IMR-90 (cell line): ENCODE measurements around the gene PLXNA4. TPM values are rescaled to one million over a fixed set of nuclear protein-coding genes. Genes with fewer than 3 reads are reported as not detected.

Experiments
- ATAC-seq: fragments of 200-7000 bp; cut with Tn5 transposase; 2 replicates; pipeline ENCODE4 v1.9.1; 2020; ENCODE audit warnings: low read depth, mild to moderate bottlenecking, moderate library complexity
- BruUV-seq: library from RNA; stranded (reverse); fragments of 400-500 nt; replicated peaks from 2 replicates; lab custom pipeline; 2021; lab: Mats Ljungman, UMichigan
- CTCF ChIA-PET: fragments of 300-600 bp; formaldehyde crosslinking; extraction: SDS; loops from one replicate; lab custom pipeline; 2021; ENCODE audit warnings: antibody characterized with exemption; lab: Yijun Ruan, JAX
- POLR2A ChIA-PET: fragments of 300-600 bp; sonication (Branson Sonifier 250); formaldehyde crosslinking; loops from one replicate; lab custom pipeline; 2022; ENCODE audit warnings: antibody characterized with exemption; ENCODE audit not compliant: unreplicated experiment; lab: Charles Lee
- DNase-seq: peaks from one replicate; pipeline ENCODE4 v3.0.0; 2013
- H2AFZ ChIP-seq: replicated peaks from 2 replicates; pipeline ENCODE3; 2013; ENCODE audit warnings: low read length, mild to moderate bottlenecking; ENCODE audit not compliant: poor library complexity
- H2AK5ac ChIP-seq: 2 replicates; pipeline ENCODE4 v1.6.1; 2013; ENCODE audit warnings: low read depth, low read length, inconsistent platforms
- H2AK9ac ChIP-seq: replicated peaks from 2 replicates; pipeline ENCODE3; 2013; ENCODE audit warnings: mild to moderate bottlenecking, low read depth, low read length, moderate library complexity; ENCODE audit not compliant: poor library complexity
- H2BK120ac ChIP-seq: 2 replicates; pipeline ENCODE4 v1.6.1; 2013; ENCODE audit warnings: low read depth, low read length, inconsistent platforms
- H2BK15ac ChIP-seq: 3 replicates; pipeline ENCODE4 v1.6.1; 2013; ENCODE audit warnings: low read depth, low read length, inconsistent platforms
- H2BK20ac ChIP-seq: 2 replicates; pipeline ENCODE4 v1.6.1; 2013; ENCODE audit warnings: low read depth, mild to moderate bottlenecking, inconsistent platforms, low read length, moderate library complexity
- H2BK5ac ChIP-seq: 2 replicates; pipeline ENCODE4 v1.6.1; 2013; ENCODE audit warnings: mild to moderate bottlenecking, low read depth, low read length, inconsistent platforms; ENCODE audit not compliant: poor library complexity, severe bottlenecking
- H3K14ac ChIP-seq: replicated peaks from 2 replicates; pipeline ENCODE4 v1.6.1; 2013; ENCODE audit warnings: low read depth, low read length, inconsistent platforms
- H3K18ac ChIP-seq: 2 replicates; pipeline ENCODE4 v1.6.1; 2013; ENCODE audit warnings: low read depth, low read length, control low read depth
- H3K23ac ChIP-seq: 2 replicates; pipeline ENCODE4 v1.6.1; 2013; ENCODE audit warnings: low read depth, low read length, inconsistent platforms
- H3K27ac ChIP-seq: 2 replicates; pipeline ENCODE4 v1.5.1; 2013; ENCODE audit warnings: mild to moderate bottlenecking, control low read depth, low read length; ENCODE audit not compliant: insufficient read depth
- H3K27me3 ChIP-seq: 2 replicates; pipeline ENCODE4 v1.6.1; 2013; ENCODE audit warnings: low read length; ENCODE audit not compliant: control insufficient read depth, insufficient read depth
- H3K36me3 ChIP-seq: 2 replicates; pipeline ENCODE4 v1.6.1; 2013; ENCODE audit warnings: low read length, mixed read lengths; ENCODE audit not compliant: control insufficient read depth, insufficient read depth
- H3K4ac ChIP-seq: 2 replicates; pipeline ENCODE4 v1.6.1; 2013; ENCODE audit warnings: low read depth, low read length, inconsistent platforms
- H3K4me1 ChIP-seq: 2 replicates; pipeline ENCODE4 v1.6.1; 2013; ENCODE audit warnings: low read length, mixed read lengths; ENCODE audit not compliant: control insufficient read depth, insufficient read depth
- H3K4me2 ChIP-seq: 2 replicates; pipeline ENCODE4 v1.6.1; 2013; ENCODE audit warnings: low read depth, mild to moderate bottlenecking, control low read depth, low read length, moderate library complexity
- H3K4me3 ChIP-seq: 2 replicates; pipeline ENCODE4 v1.5.1; 2013; ENCODE audit warnings: low read depth, mild to moderate bottlenecking, control low read depth, low read length, moderate library complexity; ENCODE audit not compliant: insufficient read depth
- H3K56ac ChIP-seq: 2 replicates; pipeline ENCODE4 v1.6.1; 2013; ENCODE audit warnings: low read length, inconsistent platforms; ENCODE audit not compliant: insufficient read depth; ENCODE audit errors: extremely low read depth
- H3K79me1 ChIP-seq, 2 experiments: 2 replicates each; pipeline ENCODE4 v1.6.1; 2013; ENCODE audit warnings: low read length in 2 of 2, inconsistent platforms in 1 of 2, low read depth in 1 of 2
- H3K9ac ChIP-seq: 2 replicates; pipeline ENCODE4 v1.6.1; 2013; ENCODE audit warnings: low read depth, low read length, control low read depth
- H3K9me1 ChIP-seq: 2 replicates; pipeline ENCODE4 v1.6.1; 2013; ENCODE audit warnings: low read length, inconsistent platforms; ENCODE audit not compliant: insufficient read depth
- H3K9me3 ChIP-seq: 2 replicates; pipeline ENCODE4 v1.6.1; 2013; ENCODE audit warnings: low read length; ENCODE audit not compliant: control insufficient read depth, insufficient read depth
- H4K20me1 ChIP-seq: 2 replicates; pipeline ENCODE4 v1.6.1; 2013; ENCODE audit warnings: low read length, inconsistent platforms; ENCODE audit not compliant: insufficient read depth
- H4K5ac ChIP-seq: 2 replicates; pipeline ENCODE4 v1.6.1; 2013; ENCODE audit warnings: mild to moderate bottlenecking, low read depth, low read length, control low read depth
- H4K8ac ChIP-seq, 2 experiments: 2 replicates each; pipeline ENCODE4 v1.6.1; 2013; ENCODE audit warnings: low read depth in 2 of 2, low read length in 2 of 2, control low read depth in 1 of 2, inconsistent platforms in 1 of 2
- H4K91ac ChIP-seq: 2 replicates; pipeline ENCODE4 v1.6.1; 2013; ENCODE audit warnings: low read depth, low read length, inconsistent platforms; ENCODE audit not compliant: insufficient read depth
- CHD1 ChIP-seq: IDR thresholded peaks from 2 replicates; pipeline ENCODE4 v1.6.1; 2012; ENCODE audit warnings: low read depth, low read length, improper control_type of control experiment
- FOS ChIP-seq: fragments of 150-350 bp; IDR thresholded peaks from 2 replicates; pipeline ENCODE4 v1.6.1; 2016; ENCODE audit warnings: low read depth, low read length
- MAFK ChIP-seq: IDR thresholded peaks from 2 replicates; pipeline ENCODE4 v1.6.1; 2012; ENCODE audit warnings: low read depth, low read length, improper control_type of control experiment
- MAZ ChIP-seq: IDR thresholded peaks from 2 replicates; pipeline ENCODE4 v1.6.1; 2012; ENCODE audit warnings: low read depth, mild to moderate bottlenecking, low read length, improper control_type of control experiment, moderate library complexity, borderline replicate concordance
- MXI1 ChIP-seq: IDR thresholded peaks from 2 replicates; pipeline ENCODE4 v1.6.1; 2012; ENCODE audit warnings: low read depth, mild to moderate bottlenecking, low read length, moderate library complexity, borderline replicate concordance
- POLR2A ChIP-seq: IDR thresholded peaks from 2 replicates; pipeline ENCODE4 v1.6.1; 2012; ENCODE audit warnings: mild to moderate bottlenecking, low read depth, low read length
- RFX5 ChIP-seq: IDR thresholded peaks from 2 replicates; pipeline ENCODE4 v1.8.0; 2012; ENCODE audit warnings: low read depth, mild to moderate bottlenecking, low read length, moderate library complexity
- WGBS, 2 experiments: methylation state at CpG; one replicate each; pipeline versions ENCODE4 v1.1.5 to v1.1.7; 2013; ENCODE audit warnings: missing lambda C conversion rate in 2 of 2; ENCODE audit not compliant: insufficient read length in 1 of 2; ENCODE audit errors: extremely low coverage in 2 of 2; 5-methylcytosine and 5-hydroxymethylcytosine counted together
- dilution Hi-C: fragments of 300-500 bp; cut with HindIII; formaldehyde crosslinking; loops from one replicate; pipeline ENCODE4 v1.14.3; 2018; ENCODE audit warnings: low sequenced_read_pairs; ENCODE audit not compliant: unreplicated experiment
- in situ Hi-C: fragments of 300-500 bp; cut with MboI; formaldehyde crosslinking; loops from 3 replicates; pipeline ENCODE4 v1.14.3; 2019; ENCODE audit warnings: low sequenced_read_pairs, inconsistent platforms, mixed read lengths
- intact Hi-C: fragments of 100-400 bp; cut with micrococcal nuclease; formaldehyde crosslinking; loops from 2 replicates; pipeline ENCODE4 v1.10.0; 2022
- polyA plus RNA-seq, 3 experiments: library from polyadenylated mRNA; depleted of rRNA; stranded (reverse); fragments of >200 nt; gene quantifications; 2 replicates each; pipeline ENCODE4 v1.2.3, GENCODE V29; 2012; ENCODE audit warnings: low replicate concordance in 1 of 3
- total RNA-seq: library from RNA; depleted of rRNA; stranded (reverse); fragments of >200 nt; gene quantifications from 2 replicates; pipeline ENCODE4 v1.2.3, GENCODE V29; 2012
- TF ChIP-seq, protein P1 (sequence below): conservative IDR thresholded peaks from 2 replicates; pipeline ENCODE4 v1.5.1; 2012; ENCODE audit warnings: mild to moderate bottlenecking, low read depth, low read length, improper control_type of control experiment
- TF ChIP-seq, protein P2 (sequence below): fragments of 150-350 bp; IDR thresholded peaks from 2 replicates; pipeline ENCODE4 v1.6.1; 2016; ENCODE audit warnings: low read depth, mild to moderate bottlenecking, low read length, moderate library complexity, borderline replicate concordance

The PLXNA4 gene
- total and polyA plus RNA-seq, 2 of the 4 experiments (the other 2 are of a cell fraction), result under 0.01 TPM

DNA sequence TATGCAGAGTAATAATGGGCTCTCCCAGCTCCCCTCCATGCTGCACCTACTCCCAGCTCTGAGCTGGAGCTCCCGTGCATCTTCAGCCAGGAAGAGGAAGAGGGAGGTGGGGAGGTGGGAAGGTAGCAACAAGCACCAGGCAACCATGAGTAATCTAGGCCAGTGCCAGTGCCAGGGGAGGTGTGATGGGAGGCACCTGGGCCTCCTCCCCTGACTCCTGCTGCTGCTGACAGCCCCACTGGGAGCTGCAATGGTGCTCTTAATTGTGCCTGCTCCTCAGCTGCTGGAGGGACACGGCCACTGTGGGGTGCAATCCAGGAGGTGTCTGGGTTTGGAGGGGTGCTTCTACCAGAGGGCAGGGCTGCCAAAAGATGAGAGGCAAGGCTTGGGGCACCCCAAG lies 243.0 kb downstream of the PLXNA4 start:
- no TSS peak for BruUV-seq

More for the DNA sequence above, 243.0 kb downstream of the PLXNA4 start:
- Histone ChIP-seq H4K20me1 (no peaks in the 10 kb centered on the region), H3K18ac (no peak overlapping the region), H2BK5ac (no peak overlapping the region), H2AFZ (no peak overlapping the region), H3K9me1 (no peaks in the 10 kb centered on the region), H3K4me1 (no peaks in the 10 kb centered on the region), H3K4ac (no peak overlapping the region), H3K27me3 (no peaks in the 10 kb centered on the region), H2AK5ac (no peak overlapping the region), H2BK15ac (no peak overlapping the region), H3K27ac (no peak overlapping the region), H3K4me2 (no peak overlapping the region), H3K23ac (no peak overlapping the region), H3K56ac (no peak overlapping the region), H2BK120ac (no peak overlapping the region), H3K79me1 (no peaks in the 10 kb centered on the region), H3K14ac (no peak overlapping the region), H4K5ac (no peak overlapping the region), H3K4me3 (no peak overlapping the region), H3K36me3 (no peaks in the 10 kb centered on the region), H2AK9ac (no peak overlapping the region), H2BK20ac (no peak overlapping the region), H3K9me3 (no peaks in the 10 kb centered on the region), H3K9ac (no peak overlapping the region), H4K8ac (no peak overlapping the region), H4K91ac (no peak overlapping the region)
- ChIA-PET POLR2A (no interaction called here), CTCF (no interaction called here)
- intact Hi-C loops (no loop called here), dilution Hi-C loops (no loop called here), in situ Hi-C loops (no loop called here)
- no peak for DNase-seq
- TF ChIP-seq MAFK, result no peak
- TF ChIP-seq, protein P1, sequence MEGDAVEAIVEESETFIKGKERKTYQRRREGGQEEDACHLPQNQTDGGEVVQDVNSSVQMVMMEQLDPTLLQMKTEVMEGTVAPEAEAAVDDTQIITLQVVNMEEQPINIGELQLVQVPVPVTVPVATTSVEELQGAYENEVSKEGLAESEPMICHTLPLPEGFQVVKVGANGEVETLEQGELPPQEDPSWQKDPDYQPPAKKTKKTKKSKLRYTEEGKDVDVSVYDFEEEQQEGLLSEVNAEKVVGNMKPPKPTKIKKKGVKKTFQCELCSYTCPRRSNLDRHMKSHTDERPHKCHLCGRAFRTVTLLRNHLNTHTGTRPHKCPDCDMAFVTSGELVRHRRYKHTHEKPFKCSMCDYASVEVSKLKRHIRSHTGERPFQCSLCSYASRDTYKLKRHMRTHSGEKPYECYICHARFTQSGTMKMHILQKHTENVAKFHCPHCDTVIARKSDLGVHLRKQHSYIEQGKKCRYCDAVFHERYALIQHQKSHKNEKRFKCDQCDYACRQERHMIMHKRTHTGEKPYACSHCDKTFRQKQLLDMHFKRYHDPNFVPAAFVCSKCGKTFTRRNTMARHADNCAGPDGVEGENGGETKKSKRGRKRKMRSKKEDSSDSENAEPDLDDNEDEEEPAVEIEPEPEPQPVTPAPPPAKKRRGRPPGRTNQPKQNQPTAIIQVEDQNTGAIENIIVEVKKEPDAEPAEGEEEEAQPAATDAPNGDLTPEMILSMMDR, result no peak
- TF ChIP-seq POLR2A, result no peak
- no peak for TF ChIP-seq MXI1
- no peak for TF ChIP-seq FOS
- no peak for TF ChIP-seq RFX5
- no peak for TF ChIP-seq MAZ
- TF ChIP-seq CHD1, result no peak
- TF ChIP-seq, protein P2, sequence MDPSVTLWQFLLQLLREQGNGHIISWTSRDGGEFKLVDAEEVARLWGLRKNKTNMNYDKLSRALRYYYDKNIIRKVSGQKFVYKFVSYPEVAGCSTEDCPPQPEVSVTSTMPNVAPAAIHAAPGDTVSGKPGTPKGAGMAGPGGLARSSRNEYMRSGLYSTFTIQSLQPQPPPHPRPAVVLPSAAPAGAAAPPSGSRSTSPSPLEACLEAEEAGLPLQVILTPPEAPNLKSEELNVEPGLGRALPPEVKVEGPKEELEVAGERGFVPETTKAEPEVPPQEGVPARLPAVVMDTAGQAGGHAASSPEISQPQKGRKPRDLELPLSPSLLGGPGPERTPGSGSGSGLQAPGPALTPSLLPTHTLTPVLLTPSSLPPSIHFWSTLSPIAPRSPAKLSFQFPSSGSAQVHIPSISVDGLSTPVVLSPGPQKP, result no peak
- no peak for ATAC-seq
- no CpG with 5 or more reads among the region's 2 CpGs for WGBS, 2 experiments
